CD4-positive, alpha-beta memory T cell (primary cell): ENCODE results near the gene MREG. TPM values are rescaled to one million over a fixed set of nuclear protein-coding genes. Genes with fewer than 3 reads are reported as not detected.

Experiments used
- CTCF ChIA-PET: fragments of 350-600 bp; sonication (Branson Sonifier 250); formaldehyde crosslinking; loops from one replicate; lab custom pipeline; 2021; ENCODE audit warnings: inconsistent platforms; ENCODE audit not compliant: partially characterized antibody; lab: Charles Lee
- POLR2A ChIA-PET: fragments of 350-600 bp; sonication (Branson Sonifier 250); formaldehyde crosslinking; loops from one replicate; lab custom pipeline; 2021; ENCODE audit not compliant: partially characterized antibody; lab: Charles Lee
- DNase-seq, 5 donors: peaks; one replicate each; pipeline versions ENCODE4 v3.0.0 to v3.0.0-alpha.2; 2020 to 2022; ENCODE audit warnings: mixed read lengths in 1 of 5
- H3K27ac ChIP-seq: one replicate; pipeline ENCODE4 v1.7.0; 2013; ENCODE audit warnings: low read depth, low read length
- H3K27me3 ChIP-seq: 2 replicates; pipeline ENCODE4 v1.7.0; 2013; ENCODE audit warnings: mild to moderate bottlenecking, low read length, moderate library complexity; ENCODE audit not compliant: insufficient read depth
- H3K36me3 ChIP-seq: 2 replicates; pipeline ENCODE4 v1.7.0; 2013; ENCODE audit warnings: mild to moderate bottlenecking, low read length, moderate library complexity; ENCODE audit not compliant: insufficient read depth
- H3K4me1 ChIP-seq: 2 replicates; pipeline ENCODE4 v1.7.0; 2013; ENCODE audit warnings: mild to moderate bottlenecking, low read length, moderate library complexity; ENCODE audit not compliant: insufficient read depth
- H3K4me3 ChIP-seq, 2 donors: one replicate each; pipeline ENCODE4 v1.7.0; 2013; ENCODE audit warnings: low read length in 2 of 2, mild to moderate bottlenecking in 1 of 2
- H3K9me3 ChIP-seq, 2 donors: one replicate each; pipeline ENCODE4 v1.7.0; 2013; ENCODE audit warnings: low read length in 2 of 2, control low read depth in 1 of 2; ENCODE audit not compliant: control insufficient read depth in 1 of 2
- H3K27ac Mint-ChIP-seq, 7 donors: one replicate each; pipeline ENCODE4 v1.8.0; 2020 to 2021; ENCODE audit warnings: mixed read lengths in 7 of 7, mild to moderate bottlenecking in 6 of 7, inconsistent platforms in 3 of 7, moderate library complexity in 3 of 7
- H3K27me3 Mint-ChIP-seq, 2 donors: one replicate each; pipeline ENCODE4 v1.8.0; 2020 to 2021; ENCODE audit warnings: mixed read lengths in 2 of 2
- H3K36me3 Mint-ChIP-seq, 2 donors: one replicate each; pipeline ENCODE4 v1.8.0; 2020 to 2021; ENCODE audit warnings: mixed read lengths in 2 of 2, inconsistent platforms in 1 of 2, mild to moderate bottlenecking in 1 of 2
- H3K4me1 Mint-ChIP-seq, 4 donors: one replicate each; pipeline ENCODE4 v1.8.0; 2020 to 2021; ENCODE audit warnings: mixed read lengths in 4 of 4, mild to moderate bottlenecking in 1 of 4
- H3K4me3 Mint-ChIP-seq, 8 donors: one replicate each; pipeline ENCODE4 v1.8.0; 2020 to 2021; ENCODE audit warnings: mixed read lengths in 8 of 8, mild to moderate bottlenecking in 7 of 8, moderate library complexity in 6 of 8, inconsistent platforms in 3 of 8
- H3K9me3 Mint-ChIP-seq, 8 donors: one replicate each; pipeline ENCODE4 v1.8.0; 2020 to 2021; ENCODE audit warnings: mixed read lengths in 8 of 8, mild to moderate bottlenecking in 5 of 8, inconsistent platforms in 3 of 8, moderate library complexity in 1 of 8
- intact Hi-C: fragments of 100-400 bp; cut with micrococcal nuclease; formaldehyde crosslinking; loops from one replicate; pipeline ENCODE4 v1.15.1; 2023
- polyA plus RNA-seq, 2 donors: library from polyadenylated mRNA; unstranded; fragments of 300-500 nt; fragmentation: Illumina TruSeq; gene quantifications; one replicate each; pipeline ENCODE4 v1.2.3, GENCODE V29; 2021
- total RNA-seq, 2 experiments: library from RNA; stranded (reverse); gene quantifications; one replicate each; pipeline ENCODE4 v1.2.3, GENCODE V29; 2021

Gene MREG
- total and polyA plus RNA-seq, 4 experiments from 2014 or later, result 0.11 to 7.4 (median 4.7) TPM

- Mint-ChIP-seq H3K27me3 (no peaks in the 10 kb centered on the region), H3K36me3 (peaks cover 19% of the 10 kb centered on the region in 2 donors), H3K9me3 (no peaks in the 10 kb centered on the region), H3K4me1 (peaks cover 0 to 4% (median 0%) of the 10 kb centered on the region in 4 donors), H3K27ac (no peak overlapping the region), H3K4me3 (no peak overlapping the region)
- intact Hi-C loops, result loop anchor here (1.0 to 2.0 kb wide), 2 partner anchors 63 to 73 kb away; partner anchors contain the start of gene MREG
- H3K27ac ChIP-seq, result no peak overlapping the region
- ChIA-PET POLR2A (no interaction called here), CTCF (interaction anchor here (0.6 to 7.1 kb wide), 6 partner anchors 10 to 73 kb away, joined by 3 to 67 read pairs (median 4); no protein-coding TSS in a partner anchor)
- no peaks in the 10 kb centered on the region for H3K9me3 ChIP-seq
- DNase-seq, result peak in 4 of 5 donors; percentile 16 to 31 (median 22)
- H3K36me3 ChIP-seq, result no peaks in the 10 kb centered on the region
- H3K4me1 ChIP-seq, result no peaks in the 10 kb centered on the region
- no peak overlapping the region for H3K4me3 ChIP-seq
- no peaks in the 10 kb centered on the region for H3K27me3 ChIP-seq
Measured at GRCh38 chr2:215949991-215950404, 63.4 kb downstream of the MREG start.

GRCh38 chr2:215948051-215948450 lies 65.3 kb downstream of the MREG start:
- no peaks in the 10 kb centered on the region for H3K4me1 ChIP-seq
- no peaks in the 10 kb centered on the region for H3K9me3 Mint-ChIP-seq
- H3K4me1 Mint-ChIP-seq, result peaks cover 0 to 4% (median 0%) of the 10 kb centered on the region in 4 donors
- ChIA-PET POLR2A (no interaction called here), CTCF (interaction anchor here (0.9 to 7.1 kb wide), 5 partner anchors 12 to 75 kb away, joined by 3 to 67 read pairs (median 3); no protein-coding TSS in a partner anchor)
- intact Hi-C loops, result no loop called here
- H3K4me3 ChIP-seq, result no peak overlapping the region
- H3K36me3 Mint-ChIP-seq, result peaks cover 30% of the 10 kb centered on the region in 2 donors
- no peak for DNase-seq
- H3K4me3 Mint-ChIP-seq, result no peak overlapping the region
- no peak overlapping the region for H3K27ac ChIP-seq
- no peaks in the 10 kb centered on the region for H3K36me3 ChIP-seq
- H3K27me3 Mint-ChIP-seq, result no peaks in the 10 kb centered on the region
- H3K27ac Mint-ChIP-seq, result no peak overlapping the region
- H3K27me3 ChIP-seq, result no peaks in the 10 kb centered on the region
- H3K9me3 ChIP-seq, result no peaks in the 10 kb centered on the region

- POLR2A ChIA-PET, result no interaction called here
- Histone ChIP-seq H3K9me3 (no peaks in the 10 kb centered on the region), H3K27me3 (no peaks in the 10 kb centered on the region), H3K4me3 (no peak overlapping the region), H3K4me1 (no peaks in the 10 kb centered on the region), H3K36me3 (no peaks in the 10 kb centered on the region), H3K27ac (no peak overlapping the region)
- Mint-ChIP-seq H3K4me3 (no peak overlapping the region), H3K9me3 (no peaks in the 10 kb centered on the region), H3K36me3 (peaks cover 30 to 35% of the 10 kb centered on the region in 2 donors), H3K27me3 (no peaks in the 10 kb centered on the region), H3K4me1 (no peaks in the 10 kb centered on the region), H3K27ac (no peak overlapping the region)
- CTCF ChIA-PET, result interaction anchor here (1.9 to 7.1 kb wide), 2 partner anchors 15 to 77 kb away, joined by 9 to 67 read pairs; no protein-coding TSS in a partner anchor
- no peak for DNase-seq
- intact Hi-C loops, result no loop called here
Measured at GRCh38 chr2:215946586-215946985, 66.8 kb downstream of the MREG start.

GRCh38 chr2:215942194-215942593 lies 71.2 kb downstream of the MREG start:
- H3K4me1 Mint-ChIP-seq, result no peaks in the 10 kb centered on the region
- no peak overlapping the region for H3K27ac Mint-ChIP-seq
- ChIA-PET POLR2A (no interaction called here), CTCF (no interaction called here)
- H3K27me3 ChIP-seq, result no peaks in the 10 kb centered on the region
- no peaks in the 10 kb centered on the region for H3K36me3 ChIP-seq
- H3K27ac ChIP-seq, result no peak overlapping the region
- H3K27me3 Mint-ChIP-seq, result no peaks in the 10 kb centered on the region
- H3K9me3 ChIP-seq, result no peaks in the 10 kb centered on the region
- no peak overlapping the region for H3K4me3 ChIP-seq
- H3K36me3 Mint-ChIP-seq, result peaks cover 38 to 45% of the 10 kb centered on the region in 2 donors
- DNase-seq, result no peak
- H3K4me3 Mint-ChIP-seq, result no peak overlapping the region
- intact Hi-C loops, result no loop called here
- H3K9me3 Mint-ChIP-seq, result no peaks in the 10 kb centered on the region
- no peaks in the 10 kb centered on the region for H3K4me1 ChIP-seq

GRCh38 chr2:215941726-215942125 lies 71.6 kb downstream of the MREG start:
- Mint-ChIP-seq H3K9me3 (no peaks in the 10 kb centered on the region), H3K27me3 (no peaks in the 10 kb centered on the region), H3K4me1 (no peaks in the 10 kb centered on the region), H3K36me3 (peaks cover 35 to 41% of the 10 kb centered on the region in 2 donors), H3K4me3 (no peak overlapping the region), H3K27ac (peak overlapping the region in 1 of 7 donors; percentile 25)
- DNase-seq, result no peak
- ChIA-PET CTCF (interaction anchor here (1.1 kb wide), 1 partner anchor 10 kb away, joined by 4 read pairs; no protein-coding TSS in a partner anchor), POLR2A (no interaction called here)
- Histone ChIP-seq H3K9me3 (no peaks in the 10 kb centered on the region), H3K27me3 (no peaks in the 10 kb centered on the region), H3K27ac (no peak overlapping the region), H3K36me3 (no peaks in the 10 kb centered on the region), H3K4me3 (no peak overlapping the region), H3K4me1 (no peaks in the 10 kb centered on the region)
- intact Hi-C loops, result no loop called here

GRCh38 chr2:215940645-215941184 lies 72.6 kb downstream of the MREG start:
- Mint-ChIP-seq H3K27ac (no peak overlapping the region), H3K9me3 (no peaks in the 10 kb centered on the region), H3K36me3 (peaks cover 30 to 34% of the 10 kb centered on the region in 2 donors), H3K4me3 (no peak overlapping the region), H3K27me3 (no peaks in the 10 kb centered on the region), H3K4me1 (no peaks in the 10 kb centered on the region)
- no peak overlapping the region for H3K4me3 ChIP-seq
- CTCF ChIA-PET, result interaction anchor here (1.1 kb wide), 1 partner anchor 9 kb away, joined by 4 read pairs; no protein-coding TSS in a partner anchor
- intact Hi-C loops, result no loop called here
- no peak for DNase-seq
- H3K27ac ChIP-seq, result no peak overlapping the region
- H3K9me3 ChIP-seq, result no peaks in the 10 kb centered on the region
- no peaks in the 10 kb centered on the region for H3K4me1 ChIP-seq
- H3K36me3 ChIP-seq, result no peaks in the 10 kb centered on the region
- no peaks in the 10 kb centered on the region for H3K27me3 ChIP-seq
- POLR2A ChIA-PET, result no interaction called here

- POLR2A ChIA-PET, result no interaction called here
- no peaks in the 10 kb centered on the region for H3K4me1 ChIP-seq
- intact Hi-C loops, result no loop called here
- H3K9me3 ChIP-seq, result no peaks in the 10 kb centered on the region
- Mint-ChIP-seq H3K36me3 (peaks cover 12 to 13% of the 10 kb centered on the region in 2 donors), H3K9me3 (no peaks in the 10 kb centered on the region), H3K27ac (no peak overlapping the region), H3K4me1 (no peaks in the 10 kb centered on the region), H3K4me3 (no peak overlapping the region), H3K27me3 (no peaks in the 10 kb centered on the region)
- H3K27me3 ChIP-seq, result no peaks in the 10 kb centered on the region
- no peaks in the 10 kb centered on the region for H3K36me3 ChIP-seq
- no peak for DNase-seq
- CTCF ChIA-PET, result no interaction called here
- no peak overlapping the region for H3K4me3 ChIP-seq
- H3K27ac ChIP-seq, result no peak overlapping the region
Measured at GRCh38 chr2:215937190-215937589, 76.2 kb downstream of the MREG start.
